ENCODE measurements around the gene DENND10. TPM values are rescaled to one million over a fixed set of nuclear protein-coding genes. Genes with fewer than 3 reads are reported as not detected.
"Not testable (repeated sequence)": the region's sequence is repeated elsewhere in the genome, so short reads cannot be mapped to it uniquely, and the experiment has no call there.

Gene DENND10
- total RNA-seq, 1 donor = 102 TPM

DNA sequence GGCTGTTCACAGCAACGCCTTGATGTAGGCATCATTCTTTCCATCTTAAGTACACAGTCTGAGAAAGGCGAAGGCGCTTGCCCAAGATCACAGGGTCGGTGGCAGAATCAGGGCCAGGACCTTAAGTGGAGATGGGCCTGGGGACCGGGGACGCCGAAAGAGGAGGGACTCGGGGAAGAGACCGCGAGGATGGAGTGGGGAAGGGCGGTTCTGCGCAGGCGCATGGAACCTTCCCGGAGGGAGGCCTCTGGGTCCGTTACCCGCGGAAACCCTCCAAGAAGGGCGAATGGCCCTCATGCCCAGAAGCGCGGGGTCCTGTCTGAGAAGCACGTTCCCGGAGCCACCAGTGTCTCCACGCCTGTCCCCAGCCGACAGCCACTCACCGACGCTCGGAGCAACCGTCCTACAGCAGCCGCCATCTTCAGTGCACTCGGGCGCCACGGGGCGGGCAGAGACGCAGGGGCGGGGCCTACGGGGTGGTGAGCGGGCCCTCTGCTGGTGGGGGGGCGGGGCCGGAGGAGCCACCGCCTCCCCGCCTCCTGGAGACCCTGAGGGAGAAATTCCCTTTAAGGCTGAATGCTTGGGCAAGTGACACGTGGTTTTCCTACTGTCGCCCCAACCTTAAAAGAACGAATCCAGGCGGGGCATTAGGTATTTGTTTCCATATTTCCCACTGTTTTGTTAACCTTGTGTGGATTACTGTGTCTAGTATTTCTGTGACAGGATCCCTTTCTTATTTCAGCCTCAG, 74.6 kb downstream of the DENND10 start, which contains the start of gene PRDX3:
TSS of gene PRDX3 (minus strand) at position 441 of the 748 bp plus-strand sequence. CDS start at position 419, 22 bp downstream.
- peak; percentile 97 for DNase-seq (ENCODE audit: insufficient read length, low spot score, missing footprints)
- peaks cover 14% of the 10 kb centered on the region for H3K36me3 ChIP-seq (ENCODE audit: insufficient read depth, low read length)
- peaks cover 8% of the 10 kb centered on the region for H3K4me1 ChIP-seq (ENCODE audit: insufficient read depth, low read length)
- H2AFZ ChIP-seq (ENCODE audit: low read length) = peak within 1 kb of the TSS; percentile 98
- peak within 1 kb of the TSS; percentile 93 for H3K27ac ChIP-seq (ENCODE audit: low read depth, low read length)
- no peaks in the 10 kb centered on the region for H3K9me3 ChIP-seq (ENCODE audit: low read depth, low read length)
- peak within 1 kb of the TSS; percentile 90 for H3K4me3 ChIP-seq (ENCODE audit: insufficient read depth, low read length)
- peaks cover 43% of the 10 kb centered on the region for H3K79me2 ChIP-seq (ENCODE audit: insufficient read depth, low read length)
- H3K27me3 ChIP-seq (ENCODE audit: insufficient read depth, low read length) = no peaks in the 10 kb centered on the region
- peaks cover 5% of the 10 kb centered on the region for H4K20me1 ChIP-seq (ENCODE audit: insufficient read depth, low read length)
- TF ChIP-seq, protein P1, sequence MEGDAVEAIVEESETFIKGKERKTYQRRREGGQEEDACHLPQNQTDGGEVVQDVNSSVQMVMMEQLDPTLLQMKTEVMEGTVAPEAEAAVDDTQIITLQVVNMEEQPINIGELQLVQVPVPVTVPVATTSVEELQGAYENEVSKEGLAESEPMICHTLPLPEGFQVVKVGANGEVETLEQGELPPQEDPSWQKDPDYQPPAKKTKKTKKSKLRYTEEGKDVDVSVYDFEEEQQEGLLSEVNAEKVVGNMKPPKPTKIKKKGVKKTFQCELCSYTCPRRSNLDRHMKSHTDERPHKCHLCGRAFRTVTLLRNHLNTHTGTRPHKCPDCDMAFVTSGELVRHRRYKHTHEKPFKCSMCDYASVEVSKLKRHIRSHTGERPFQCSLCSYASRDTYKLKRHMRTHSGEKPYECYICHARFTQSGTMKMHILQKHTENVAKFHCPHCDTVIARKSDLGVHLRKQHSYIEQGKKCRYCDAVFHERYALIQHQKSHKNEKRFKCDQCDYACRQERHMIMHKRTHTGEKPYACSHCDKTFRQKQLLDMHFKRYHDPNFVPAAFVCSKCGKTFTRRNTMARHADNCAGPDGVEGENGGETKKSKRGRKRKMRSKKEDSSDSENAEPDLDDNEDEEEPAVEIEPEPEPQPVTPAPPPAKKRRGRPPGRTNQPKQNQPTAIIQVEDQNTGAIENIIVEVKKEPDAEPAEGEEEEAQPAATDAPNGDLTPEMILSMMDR (IDR thresholded peaks at IDR 0.05; ENCODE audit: extremely low read depth, low read depth, low read length) = peak; percentile 3
- peak within 1 kb of the TSS; percentile 99 for H3K4me2 ChIP-seq (ENCODE audit: insufficient read depth, low read length)

DNA sequence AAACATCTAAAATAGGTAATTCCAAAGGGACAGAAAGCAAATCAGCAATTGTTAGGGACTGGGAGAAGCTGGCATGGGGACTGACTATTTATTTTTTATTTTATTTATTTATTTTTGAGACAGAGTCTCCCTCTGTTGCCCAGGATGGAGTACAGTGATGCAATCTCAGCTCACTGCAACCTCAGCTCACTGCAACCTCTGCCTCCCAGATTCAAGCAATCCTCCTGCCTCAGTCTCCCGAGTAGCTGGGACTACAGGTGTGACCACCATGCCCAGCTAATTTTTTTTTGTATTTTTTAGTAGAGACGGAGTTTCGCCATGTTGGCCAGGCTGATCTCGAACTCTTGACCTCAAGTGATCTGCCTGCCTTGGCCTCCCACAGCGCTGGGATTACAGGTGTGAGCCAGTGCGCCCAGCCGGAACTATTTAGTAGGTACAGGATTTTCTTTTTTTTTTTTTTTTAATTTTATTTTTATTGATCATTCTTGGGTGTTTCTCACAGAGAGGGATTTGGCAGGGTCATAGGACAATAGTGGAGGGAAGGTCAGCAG, 77.0 kb downstream of the DENND10 start:
- not testable (repeated sequence) for H3K4me2 ChIP-seq (ENCODE audit: insufficient read depth, low read length); H3K4me1 ChIP-seq (ENCODE audit: insufficient read depth, low read length); H3K27ac ChIP-seq (ENCODE audit: low read depth, low read length); DNase-seq (ENCODE audit: insufficient read length, low spot score, missing footprints); H2AFZ ChIP-seq (ENCODE audit: low read length); H3K27me3 ChIP-seq (ENCODE audit: insufficient read depth, low read length); H3K9me3 ChIP-seq (ENCODE audit: low read depth, low read length); H3K36me3 ChIP-seq (ENCODE audit: insufficient read depth, low read length); H3K4me3 ChIP-seq (ENCODE audit: insufficient read depth, low read length); H4K20me1 ChIP-seq (ENCODE audit: insufficient read depth, low read length)
- H3K79me2 ChIP-seq (ENCODE audit: insufficient read depth, low read length) = peaks cover 25% of the 10 kb centered on the region

DNA sequence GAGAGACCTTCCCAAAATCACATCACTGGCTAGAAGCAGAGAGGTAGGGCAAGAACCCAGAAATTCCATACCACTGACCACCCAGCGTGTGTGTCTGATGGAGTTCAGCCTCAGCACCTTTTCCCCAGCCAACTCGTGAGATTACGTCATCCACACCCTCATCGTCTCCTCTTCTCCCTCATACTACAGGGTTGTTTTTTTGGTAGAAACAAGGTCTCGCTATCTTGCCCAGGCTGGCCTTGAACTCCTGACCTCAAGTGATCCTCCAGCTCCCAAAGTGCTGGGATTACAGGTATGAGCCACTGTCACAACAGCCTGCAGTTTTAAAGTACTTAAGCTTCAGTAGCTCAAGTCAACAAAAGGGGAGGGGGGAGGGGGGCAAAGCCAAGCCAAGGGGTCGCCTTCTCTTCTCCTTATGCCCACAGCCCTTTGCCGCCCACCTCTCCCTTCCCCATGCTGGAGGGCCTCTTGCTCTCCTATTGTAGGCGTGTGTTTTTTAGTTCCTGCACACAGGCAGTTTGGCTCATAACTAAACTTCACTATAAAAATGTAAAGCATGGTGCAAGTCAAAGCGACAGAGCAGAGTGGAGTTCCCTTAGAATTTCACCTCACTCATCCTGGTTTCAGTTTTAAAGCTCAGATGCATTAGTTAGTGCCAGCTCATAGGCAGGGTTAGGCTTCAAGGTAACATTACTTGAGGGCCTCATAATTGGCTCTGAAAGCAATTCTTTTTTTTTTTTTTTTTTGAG, 79.9 kb downstream of the DENND10 start:
- H3K4me3 ChIP-seq (ENCODE audit: insufficient read depth, low read length) = no peak overlapping the region
- H3K4me2 ChIP-seq (ENCODE audit: insufficient read depth, low read length) = no peak overlapping the region

More for the DNA sequence above, 79.9 kb downstream of the DENND10 start:
- no peak for DNase-seq (ENCODE audit: insufficient read length, low spot score, missing footprints)
- no peak overlapping the region for H2AFZ ChIP-seq (ENCODE audit: low read length)
- no peaks in the 10 kb centered on the region for H3K27me3 ChIP-seq (ENCODE audit: insufficient read depth, low read length)
- peaks cover 4% of the 10 kb centered on the region for H3K4me1 ChIP-seq (ENCODE audit: insufficient read depth, low read length)
- H4K20me1 ChIP-seq (ENCODE audit: insufficient read depth, low read length) = no peaks in the 10 kb centered on the region
- H3K9me3 ChIP-seq (ENCODE audit: low read depth, low read length) = no peaks in the 10 kb centered on the region
- TF ChIP-seq, protein P1 (IDR thresholded peaks at IDR 0.05; ENCODE audit: extremely low read depth, low read depth, low read length) = no peak
- H3K27ac ChIP-seq (ENCODE audit: low read depth, low read length) = no peak overlapping the region
- H3K79me2 ChIP-seq (ENCODE audit: insufficient read depth, low read length) = no peaks in the 10 kb centered on the region
- H3K36me3 ChIP-seq (ENCODE audit: insufficient read depth, low read length) = no peaks in the 10 kb centered on the region

Small RNA genes lying within 50 kb of the gene (small RNA-seq; reads per million reads assigned to genes)
- gene AL355598.1 (not detected), gene RF00413 (0.37 reads per million), gene SNORA19 (not detected)

Other genes starting within 250 kb of the DENND10 start
- gene NANOS1, start 74.4 kb upstream of the DENND10 start, total RNA-seq = 1.1 and 1.2 TPM in 2 replicates
- gene EIF3A, start 23.3 kb upstream of the DENND10 start, total RNA-seq = 135 and 151 TPM in 2 replicates
- gene SFXN4, start 61.6 kb downstream of the DENND10 start, total RNA-seq = 11.2 and 13.0 TPM in 2 replicates
- gene PRDX3, start 74.7 kb downstream of the DENND10 start, total RNA-seq = 119 and 128 TPM in 2 replicates
- 1.5 and 1.8 TPM in 2 replicates for gene GRK5, start 103.5 kb downstream of the DENND10 start, total RNA-seq